ENCODE data around the gene PRDM16. TPM values are rescaled to one million over a fixed set of nuclear protein-coding genes. Genes with fewer than 3 reads are reported as not detected.

PRDM16 gene
- total RNA-seq, 4 donors from 2014 or later: 15.7 to 54.3 (median 27.6) TPM

GRCh38 chr1:3359756-3360440 lies 290.9 kb downstream of the PRDM16 start:
- Histone ChIP-seq H3K27ac (peak overlapping the region in 2 of 3 donors; percentile 86 to 92), H3K27me3 (no peaks in the 10 kb centered on the region), H3K4me3 (replicated peaks in 1 of 3) (no peak overlapping the region), H3K36me3 (no peaks in the 10 kb centered on the region), H3K4me1 (peaks cover 45 to 66% of the 10 kb centered on the region in 2 donors), H3K9me3 (no peaks in the 10 kb centered on the region)
- DNase-seq: peak; percentile 51 to 53
- TF ChIP-seq POLR2A (IDR thresholded peaks at IDR 0.05): no peak
- TF ChIP-seq CTCF (IDR thresholded peaks at IDR 0.05): no peak
- intact Hi-C loops (cut with DNase I): no loop called here
- WGBS, 2 donors: 81 to 87% methylated on average over 31 of the region's 31 CpGs

GRCh38 chr1:3360646-3361257 lies 291.7 kb downstream of the PRDM16 start:
- Histone ChIP-seq H3K27ac (peak overlapping the region; percentile 86 to 92 (median 86)), H3K27me3 (no peaks in the 10 kb centered on the region), H3K4me1 (peaks cover 45 to 65% of the 10 kb centered on the region in 2 donors), H3K4me3 (replicated peaks in 1 of 3) (no peak overlapping the region), H3K9me3 (no peaks in the 10 kb centered on the region), H3K36me3 (no peaks in the 10 kb centered on the region)
- peak; percentile 95 for DNase-seq
- WGBS, 2 donors: 53 to 60% methylated on average over 24 to 25 of the region's 32 CpGs
- TF ChIP-seq CTCF (IDR thresholded peaks at IDR 0.05) (no peak), POLR2A (IDR thresholded peaks at IDR 0.05) (peak in 1 of 2 donors; percentile 47)
- intact Hi-C loops (cut with DNase I): no loop called here

- DNase-seq: no peak
- 89 to 91% methylated on average over 6 to 10 of the region's 11 CpGs for WGBS, 2 donors
- no peak overlapping the region for H3K4me3 ChIP-seq (replicated peaks in 1 of 3)
- peaks cover 45 to 60% of the 10 kb centered on the region in 2 donors for H3K4me1 ChIP-seq
- H3K36me3 ChIP-seq: no peaks in the 10 kb centered on the region
- no peak overlapping the region for H3K27ac ChIP-seq
- TF ChIP-seq POLR2A (IDR thresholded peaks at IDR 0.05) (no peak), CTCF (IDR thresholded peaks at IDR 0.05) (no peak)
- no peaks in the 10 kb centered on the region for H3K27me3 ChIP-seq
- intact Hi-C loops (cut with DNase I): no loop called here
- no peaks in the 10 kb centered on the region for H3K9me3 ChIP-seq
Observed at GRCh38 chr1:3363023-3363422, 294.0 kb downstream of the PRDM16 start.

- no peak overlapping the region for H3K27ac ChIP-seq
- TF ChIP-seq CTCF (IDR thresholded peaks at IDR 0.05): no peak
- no peak for TF ChIP-seq POLR2A (IDR thresholded peaks at IDR 0.05)
- intact Hi-C loops (cut with DNase I): no loop called here
- peaks cover 52 to 65% of the 10 kb centered on the region in 2 donors for H3K4me1 ChIP-seq
- 86 to 90% methylated on average over 9 to 16 of the region's 16 CpGs for WGBS, 2 donors
- DNase-seq: no peak
- H3K9me3 ChIP-seq: no peaks in the 10 kb centered on the region
- H3K4me3 ChIP-seq (replicated peaks in 1 of 3): no peak overlapping the region
- no peaks in the 10 kb centered on the region for H3K27me3 ChIP-seq
- H3K36me3 ChIP-seq: no peaks in the 10 kb centered on the region
Observed at GRCh38 chr1:3363756-3364155, 294.8 kb downstream of the PRDM16 start.

- Histone ChIP-seq H3K4me3 (replicated peaks in 1 of 3) (no peak overlapping the region), H3K4me1 (peaks cover 52 to 65% of the 10 kb centered on the region in 2 donors), H3K27ac (peak overlapping the region in 1 of 3 donors; percentile 4), H3K36me3 (no peaks in the 10 kb centered on the region), H3K9me3 (no peaks in the 10 kb centered on the region), H3K27me3 (no peaks in the 10 kb centered on the region)
- TF ChIP-seq POLR2A (IDR thresholded peaks at IDR 0.05): no peak
- TF ChIP-seq CTCF (IDR thresholded peaks at IDR 0.05): no peak
- no peak for DNase-seq
- 90 to 94% methylated on average over 14 to 16 of the region's 18 CpGs for WGBS, 2 donors
- intact Hi-C loops (cut with DNase I): no loop called here
Observed at GRCh38 chr1:3364551-3364950, 295.5 kb downstream of the PRDM16 start.

Measured in thyroid gland (tissue), 4 donors.